ENCODE measurements around the gene ABHD14A. TPM values are rescaled to one million over a fixed set of nuclear protein-coding genes. Genes with fewer than 3 reads are reported as not detected.

Gene ABHD14A
- total and polyA plus RNA-seq, 2 experiments from 2014 or later: 17.1 to 55.1 TPM

DNA sequence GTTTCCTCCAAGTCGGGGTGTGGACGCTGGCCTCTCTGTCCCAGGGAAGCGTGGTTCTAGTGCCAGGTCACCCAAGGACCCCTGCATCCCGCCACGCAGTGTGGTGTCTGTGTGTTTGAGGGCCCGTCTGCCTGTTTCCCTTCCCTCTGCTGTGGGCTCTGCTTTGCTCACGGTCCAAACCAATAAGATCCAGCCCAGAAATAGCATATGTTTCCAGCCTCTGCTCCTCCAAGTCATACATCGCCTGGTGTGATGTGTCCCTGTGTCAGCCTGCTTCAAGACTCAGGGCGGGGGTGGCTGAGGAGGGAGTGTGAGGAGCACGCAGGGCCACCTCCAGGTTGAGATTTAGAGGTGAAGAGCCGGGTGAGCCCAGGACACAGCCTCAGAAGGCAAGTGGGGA is 42.7 kb downstream of the ABHD14A start:
- no peak for DNase-seq (ENCODE audit: low spot score)
- 92% methylated on average over 11 of the region's 11 CpGs for WGBS (ENCODE audit: low lambda C conversion rate, missing lambda C conversion rate)

DNA sequence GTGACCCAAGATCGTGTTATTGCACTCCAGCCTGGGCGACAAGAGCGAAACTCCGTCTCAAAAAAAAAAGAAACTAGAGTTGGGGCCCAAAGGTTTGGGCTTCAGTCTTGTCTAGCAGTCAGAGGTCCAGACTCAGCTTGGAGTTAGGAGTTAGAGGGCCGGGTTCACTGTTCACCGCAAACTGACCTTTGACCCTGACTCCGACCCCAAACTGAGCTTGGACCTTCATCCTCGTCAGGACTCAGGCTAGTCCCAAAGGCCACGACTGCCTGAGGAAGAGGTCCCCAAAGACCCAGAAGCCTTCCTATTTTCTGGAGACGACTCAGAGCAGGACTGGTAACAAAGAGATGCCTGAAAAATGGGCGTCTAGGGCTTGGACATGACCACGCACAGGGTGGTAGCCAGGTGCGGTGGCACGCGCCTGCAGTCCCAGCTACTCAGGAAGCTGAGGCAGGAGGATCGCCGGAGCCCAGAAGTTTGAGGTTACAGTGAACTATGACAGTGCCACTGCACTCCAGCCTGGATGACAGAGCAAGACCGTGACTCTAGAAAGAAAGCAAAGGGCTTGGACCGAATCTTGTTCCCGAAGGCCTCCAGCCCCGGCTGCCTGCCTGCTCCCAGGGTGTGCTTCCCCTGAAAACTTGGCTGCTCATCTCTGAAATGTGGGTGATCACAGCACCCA is 43.6 kb downstream of the ABHD14A start:
- no peaks in the 10 kb centered on the region for H3K27me3 ChIP-seq
- H3K79me2 ChIP-seq: no peaks in the 10 kb centered on the region
- H4K20me1 ChIP-seq (ENCODE audit: insufficient read depth, poor library complexity, severe bottlenecking): no peaks in the 10 kb centered on the region
- 93% methylated on average over 21 of the region's 21 CpGs for WGBS (ENCODE audit: low lambda C conversion rate, missing lambda C conversion rate)
- no peak overlapping the region for H3K27ac ChIP-seq
- H3K9me2 ChIP-seq (replicated peaks; ENCODE audit: insufficient read depth): no peaks in the 10 kb centered on the region
- no peak overlapping the region for H2AFZ ChIP-seq
- no peak for DNase-seq (ENCODE audit: low spot score)
- TF ChIP-seq, protein P1, sequence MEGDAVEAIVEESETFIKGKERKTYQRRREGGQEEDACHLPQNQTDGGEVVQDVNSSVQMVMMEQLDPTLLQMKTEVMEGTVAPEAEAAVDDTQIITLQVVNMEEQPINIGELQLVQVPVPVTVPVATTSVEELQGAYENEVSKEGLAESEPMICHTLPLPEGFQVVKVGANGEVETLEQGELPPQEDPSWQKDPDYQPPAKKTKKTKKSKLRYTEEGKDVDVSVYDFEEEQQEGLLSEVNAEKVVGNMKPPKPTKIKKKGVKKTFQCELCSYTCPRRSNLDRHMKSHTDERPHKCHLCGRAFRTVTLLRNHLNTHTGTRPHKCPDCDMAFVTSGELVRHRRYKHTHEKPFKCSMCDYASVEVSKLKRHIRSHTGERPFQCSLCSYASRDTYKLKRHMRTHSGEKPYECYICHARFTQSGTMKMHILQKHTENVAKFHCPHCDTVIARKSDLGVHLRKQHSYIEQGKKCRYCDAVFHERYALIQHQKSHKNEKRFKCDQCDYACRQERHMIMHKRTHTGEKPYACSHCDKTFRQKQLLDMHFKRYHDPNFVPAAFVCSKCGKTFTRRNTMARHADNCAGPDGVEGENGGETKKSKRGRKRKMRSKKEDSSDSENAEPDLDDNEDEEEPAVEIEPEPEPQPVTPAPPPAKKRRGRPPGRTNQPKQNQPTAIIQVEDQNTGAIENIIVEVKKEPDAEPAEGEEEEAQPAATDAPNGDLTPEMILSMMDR (IDR thresholded peaks at IDR 0.05; ENCODE audit: poor library complexity): no peak
- TF ChIP-seq EZH2 (IDR thresholded peaks at IDR 0.05; ENCODE audit: borderline replicate concordance): no peak
- no peak for TF ChIP-seq EZH2phosphoT487 (IDR thresholded peaks at IDR 0.05; ENCODE audit: low read depth, severe bottlenecking, unreplicated experiment)
- no peak overlapping the region for H3K4me3 ChIP-seq
- no peaks in the 10 kb centered on the region for H3K9me3 ChIP-seq (ENCODE audit: low read depth)
- H3K4me2 ChIP-seq: no peak overlapping the region
- no peaks in the 10 kb centered on the region for H3K36me3 ChIP-seq (replicated peaks; ENCODE audit: insufficient read depth, low read depth)
- H3K4me1 ChIP-seq (ENCODE audit: insufficient read depth): no peaks in the 10 kb centered on the region

More for the DNA sequence above, 42.7 kb downstream of the ABHD14A start:
- Histone ChIP-seq H3K9me2 (replicated peaks; ENCODE audit: insufficient read depth) (no peaks in the 10 kb centered on the region), H3K36me3 (replicated peaks; ENCODE audit: insufficient read depth, low read depth) (no peaks in the 10 kb centered on the region), H3K27me3 (no peaks in the 10 kb centered on the region), H2AFZ (no peak overlapping the region), H3K4me2 (no peak overlapping the region), H3K27ac (no peak overlapping the region), H3K4me3 (no peak overlapping the region), H3K9me3 (ENCODE audit: low read depth) (no peaks in the 10 kb centered on the region), H3K79me2 (no peaks in the 10 kb centered on the region), H3K4me1 (ENCODE audit: insufficient read depth) (no peaks in the 10 kb centered on the region), H4K20me1 (ENCODE audit: insufficient read depth, poor library complexity, severe bottlenecking) (no peaks in the 10 kb centered on the region)
- TF ChIP-seq, protein P1 (IDR thresholded peaks at IDR 0.05; ENCODE audit: poor library complexity): no peak
- no peak for TF ChIP-seq EZH2 (IDR thresholded peaks at IDR 0.05; ENCODE audit: borderline replicate concordance)

DNA sequence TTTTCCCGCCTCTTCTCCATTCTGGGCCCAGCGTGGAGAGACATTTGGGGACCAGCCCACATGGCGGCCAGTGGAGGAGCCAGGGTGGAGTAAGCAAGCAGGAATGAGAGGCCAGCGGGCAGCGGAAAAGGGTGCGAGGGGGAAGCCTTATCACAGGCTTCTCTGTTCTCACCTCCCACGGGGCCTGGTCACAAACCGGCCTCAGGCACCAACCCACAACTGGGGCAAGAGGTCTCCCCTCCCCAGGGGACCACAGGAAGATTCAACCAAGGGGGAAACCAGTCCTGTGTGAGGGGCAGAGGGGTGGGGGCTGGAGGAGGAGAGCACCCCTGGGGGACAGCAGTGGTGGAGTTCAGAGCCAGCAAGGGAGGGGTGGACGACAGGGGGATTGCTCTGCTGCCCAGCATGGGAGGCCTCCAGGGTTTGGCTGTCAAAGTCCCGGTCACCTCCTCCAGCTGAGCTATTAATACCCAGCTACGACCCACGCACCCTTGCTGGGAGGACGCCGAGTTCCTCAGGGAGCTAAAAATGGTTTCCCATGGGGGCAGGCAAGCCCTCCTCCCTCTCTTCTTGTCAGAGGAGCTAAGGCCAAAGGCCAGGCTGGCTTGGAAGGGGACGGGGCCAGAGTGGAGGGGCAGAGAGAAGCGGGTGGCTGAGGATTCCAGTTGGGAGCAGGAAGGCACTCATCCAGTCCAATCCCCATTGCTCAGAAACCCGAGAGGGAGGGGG is 44.7 kb downstream of the ABHD14A start:
- Histone ChIP-seq H3K27me3 (no peaks in the 10 kb centered on the region), H3K4me1 (ENCODE audit: insufficient read depth) (no peaks in the 10 kb centered on the region), H3K4me3 (no peak overlapping the region), H3K9me2 (replicated peaks; ENCODE audit: insufficient read depth) (no peaks in the 10 kb centered on the region), H4K20me1 (ENCODE audit: insufficient read depth, poor library complexity, severe bottlenecking) (no peaks in the 10 kb centered on the region), H3K27ac (no peak overlapping the region), H3K36me3 (replicated peaks; ENCODE audit: insufficient read depth, low read depth) (no peaks in the 10 kb centered on the region), H3K9me3 (ENCODE audit: low read depth) (no peaks in the 10 kb centered on the region), H3K4me2 (no peak overlapping the region), H3K79me2 (no peaks in the 10 kb centered on the region), H2AFZ (no peak overlapping the region)
- no peak for DNase-seq (ENCODE audit: low spot score)
- 79% methylated on average over 16 of the region's 17 CpGs for WGBS (ENCODE audit: low lambda C conversion rate, missing lambda C conversion rate)
- TF ChIP-seq, protein P1 (IDR thresholded peaks at IDR 0.05; ENCODE audit: poor library complexity): no peak
- no peak for TF ChIP-seq EZH2 (IDR thresholded peaks at IDR 0.05; ENCODE audit: borderline replicate concordance)
- no peak for TF ChIP-seq EZH2phosphoT487 (IDR thresholded peaks at IDR 0.05; ENCODE audit: low read depth, severe bottlenecking, unreplicated experiment)

Measured in hepatocyte (in vitro differentiated cells).